Measurements from ENCODE around the gene GPR132.

GPR132 gene

DNA sequence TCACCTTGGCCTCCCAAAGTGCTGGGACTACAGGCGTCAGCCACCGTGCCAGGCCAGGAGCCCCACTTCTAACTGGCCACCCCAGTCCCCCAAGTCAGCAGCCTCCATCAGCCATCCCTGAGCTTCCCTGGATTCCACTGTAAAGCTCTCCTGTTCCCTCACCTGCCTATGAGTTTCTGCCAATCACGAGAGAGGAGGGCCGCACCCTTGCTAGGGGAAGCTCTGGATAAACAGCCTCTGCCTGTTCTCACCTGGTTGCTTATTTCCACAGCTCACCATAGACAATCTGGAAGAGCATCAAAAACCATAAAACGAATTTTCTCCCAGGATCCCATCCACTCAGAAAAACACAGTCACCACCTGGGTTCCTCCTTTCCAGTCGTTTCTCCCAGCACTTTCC is 49.3 kb downstream of the GPR132 start:
- no peak for FAIRE-seq

GRCh38 chr14:105015242-105015641 is 50.0 kb downstream of the GPR132 start:
- no peak for FAIRE-seq

DNA sequence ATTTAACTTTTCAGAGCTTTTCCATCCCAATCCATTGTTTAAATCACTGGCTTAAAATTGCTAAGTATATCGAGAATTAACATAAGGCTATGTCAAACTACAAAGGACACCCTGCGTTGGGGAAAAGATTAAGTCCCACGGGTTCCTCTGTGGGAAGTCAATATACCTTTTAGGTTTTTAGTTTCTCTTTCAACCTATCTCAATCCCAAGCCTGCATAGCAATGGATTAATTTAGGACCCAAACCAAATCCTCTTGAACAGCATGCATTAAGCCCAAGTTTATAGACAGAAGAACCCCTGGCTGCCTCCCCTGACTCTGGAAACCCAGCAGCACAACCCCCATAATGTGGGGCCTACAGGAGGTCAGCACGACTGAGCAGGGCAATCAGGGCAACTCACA is 50.6 kb downstream of the GPR132 start:
- FAIRE-seq: no peak

DNA sequence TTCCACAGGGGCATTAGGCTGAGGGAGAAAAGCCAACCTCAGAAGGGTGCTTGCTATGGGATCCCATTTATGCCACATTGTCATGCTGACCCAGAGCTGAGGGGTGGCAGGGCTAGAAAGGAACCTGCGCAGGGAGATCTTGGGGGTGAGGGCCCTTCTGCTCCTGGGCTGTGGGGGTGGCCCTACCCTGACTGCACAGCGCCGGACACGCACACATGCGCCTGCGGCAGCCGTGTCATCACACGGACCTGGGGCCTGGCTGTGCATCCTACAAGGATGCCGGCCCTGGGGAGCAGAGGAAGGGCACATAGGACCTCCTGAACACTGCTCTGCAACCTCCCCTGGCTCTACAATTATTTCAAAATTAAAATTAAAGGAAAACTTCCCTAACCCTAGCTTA is 51.2 kb downstream of the GPR132 start:
- FAIRE-seq: no peak

DNA sequence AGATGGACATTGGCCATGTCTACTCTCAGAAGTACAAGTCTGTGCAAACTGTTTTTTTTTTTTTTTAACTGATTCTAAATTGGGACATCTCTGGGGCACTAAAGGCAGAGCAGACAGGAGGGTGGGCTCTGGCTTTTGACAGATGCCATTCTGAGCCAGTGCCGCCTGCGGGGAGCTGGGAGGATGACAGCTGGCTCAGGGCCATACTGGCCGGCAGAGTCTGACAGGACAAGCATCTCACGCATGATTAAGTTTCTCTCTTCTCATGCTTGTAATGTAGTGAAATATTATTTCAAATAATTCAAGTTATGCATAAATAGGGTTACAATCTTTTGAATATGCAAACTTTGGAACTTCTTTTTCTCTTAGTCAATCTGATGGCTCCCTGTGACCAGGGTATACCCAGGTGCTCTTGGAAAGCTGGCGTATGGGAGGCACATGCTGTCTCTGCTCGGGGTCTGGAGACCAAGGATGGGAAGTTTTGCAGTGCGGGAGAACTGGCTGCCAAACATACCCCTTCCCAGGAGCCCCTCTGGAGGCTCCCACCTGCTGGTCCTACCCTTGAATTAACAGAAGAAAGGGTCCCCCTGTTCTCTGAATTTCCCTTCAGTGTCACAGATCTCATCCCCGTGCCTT is 52.0 kb downstream of the GPR132 start:
- FAIRE-seq: no peak

- no peak for FAIRE-seq
These were observed 52.9 kb downstream of the GPR132 start for GRCh38 chr14:105012171-105012985.

- no peak for FAIRE-seq
These were observed 53.8 kb downstream of the GPR132 start for GRCh38 chr14:105011312-105011990.

DNA sequence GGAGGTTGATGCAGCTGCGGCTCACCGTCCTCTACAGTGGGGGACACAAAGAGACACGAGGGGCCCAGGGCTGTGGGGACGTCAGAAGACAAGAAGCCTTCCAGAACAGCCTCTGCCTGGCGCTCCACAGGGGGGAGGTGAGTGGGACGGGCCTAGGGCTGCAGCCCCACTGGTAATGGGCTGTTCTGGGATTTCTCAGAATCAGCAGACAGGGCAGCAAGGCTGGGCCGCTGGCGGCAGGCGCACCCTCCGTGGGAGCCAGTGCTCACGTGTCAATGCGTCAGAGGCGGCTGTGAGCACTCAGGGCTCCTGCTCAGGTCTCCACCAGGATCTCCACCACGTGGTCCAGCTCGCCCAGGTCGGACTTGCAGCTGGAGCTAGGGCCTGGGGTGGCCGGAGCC is 54.3 kb downstream of the GPR132 start:
- FAIRE-seq: no peak

DNA sequence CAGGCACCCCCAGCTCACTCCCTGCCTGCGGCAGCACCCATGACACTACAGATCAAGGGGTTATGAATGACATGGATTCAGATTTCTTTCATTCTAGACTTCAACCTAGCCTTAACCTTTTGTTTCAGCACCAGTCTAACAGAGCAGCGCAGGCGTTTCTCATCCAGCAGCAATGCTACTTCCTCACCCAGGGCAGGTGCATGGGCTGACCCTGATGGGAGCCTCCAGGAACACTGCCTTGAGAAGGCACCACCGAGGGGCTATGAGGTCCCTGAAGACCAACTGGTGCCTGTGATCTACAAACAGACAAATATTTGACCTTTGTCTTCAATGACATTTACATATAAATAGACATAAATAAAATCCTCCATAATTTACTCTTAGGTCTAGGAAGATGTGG is 55.1 kb downstream of the GPR132 start:
- FAIRE-seq: no peak

DNA sequence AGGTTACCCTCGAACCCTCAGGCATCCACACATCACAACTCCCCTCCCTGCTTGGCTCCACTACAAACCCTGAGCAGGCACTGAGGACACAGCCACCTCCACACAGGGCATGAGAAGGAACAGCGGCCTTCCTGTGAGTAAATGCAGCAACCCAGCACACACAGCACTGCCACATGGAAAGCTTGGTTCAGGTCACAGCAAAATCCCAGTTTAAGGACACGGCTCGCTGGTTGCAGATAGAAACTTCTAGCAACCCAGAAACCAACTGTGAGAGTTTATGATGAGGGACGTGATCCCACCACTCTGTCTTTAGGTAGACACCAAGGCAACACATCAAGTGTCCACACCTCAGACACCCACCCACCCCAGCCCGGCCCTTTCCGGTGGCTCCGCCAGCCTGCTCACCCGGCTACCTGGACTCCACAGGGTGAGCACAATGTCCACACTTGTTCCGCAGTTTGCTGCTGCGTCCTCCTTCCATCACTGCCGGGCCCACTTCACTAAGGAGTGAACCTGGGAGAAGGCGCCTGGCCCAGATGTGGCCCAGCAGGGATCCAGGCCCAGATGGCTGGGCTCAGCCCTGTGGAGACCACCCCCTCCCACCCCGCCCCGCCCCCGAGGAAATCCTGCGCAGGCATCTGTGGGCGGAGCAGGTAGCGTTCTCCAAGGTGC is 57.5 kb downstream of the GPR132 start:
- no peak for FAIRE-seq

- no peak for FAIRE-seq
These were observed 58.2 kb downstream of the GPR132 start for GRCh38 chr14:105006831-105007592.

DNA sequence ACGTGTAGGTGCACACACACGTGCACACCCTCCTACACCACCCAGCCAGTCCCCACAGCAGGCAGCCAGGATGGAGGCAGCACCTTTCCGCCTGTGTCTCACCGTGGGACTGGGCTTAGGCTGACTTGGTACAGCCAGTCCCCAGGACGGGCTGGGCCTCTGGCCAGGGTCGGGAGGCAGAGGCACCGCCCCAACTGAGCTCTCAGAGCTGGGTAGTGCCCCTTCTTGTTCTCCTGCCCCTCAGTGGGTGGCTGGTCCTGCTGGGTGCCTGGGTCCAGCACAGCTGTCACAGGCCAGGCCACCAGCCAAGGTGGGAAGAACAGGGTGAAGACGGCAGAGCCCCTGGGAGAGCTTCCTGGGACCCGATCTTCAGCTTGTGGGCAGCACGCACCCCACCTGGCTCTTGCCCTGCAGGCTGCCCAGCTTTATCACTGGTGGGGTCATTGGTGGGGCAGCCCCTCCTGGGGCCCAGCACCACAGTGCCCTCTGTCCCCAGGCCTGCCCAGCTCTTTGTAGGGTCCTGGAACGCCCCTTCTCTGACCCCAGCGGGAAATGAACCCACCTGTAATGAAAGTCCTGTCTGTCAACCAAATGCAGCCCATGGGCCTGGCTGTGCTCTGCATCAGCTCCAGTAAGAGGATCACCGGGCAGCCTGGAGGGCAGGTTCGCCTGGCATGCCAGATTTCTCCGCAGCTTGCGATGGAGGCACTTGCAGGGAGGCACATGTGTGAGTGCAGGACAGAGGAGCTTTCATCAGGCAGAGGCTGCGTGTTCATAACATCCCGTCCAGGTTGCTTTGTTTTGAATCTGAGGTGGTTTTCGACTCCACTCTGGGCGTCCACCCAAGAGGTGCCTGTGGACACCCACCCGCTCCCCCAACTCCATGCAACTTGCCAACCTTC is 59.0 kb downstream of the GPR132 start:
- no peak for FAIRE-seq

GRCh38 chr14:105005329-105005928 is 59.8 kb downstream of the GPR132 start:
- FAIRE-seq: no peak

Measured in colon (tissue), 2 donors.